Heart left ventricle (tissue), 16 donors: ENCODE measurements around the gene RASL11B. TPM values are rescaled to one million over a fixed set of nuclear protein-coding genes. Genes with fewer than 3 reads are reported as not detected.

Source experiments
- ATAC-seq, 4 donors: fragments of 200-7000 bp; cut with Tn5 transposase; one replicate each; pipeline ENCODE4 v1.9.1; 2020 to 2022; ENCODE audit warnings: moderate library complexity in 4 of 4, mild to moderate bottlenecking in 3 of 4, moderate number of reproducible peaks in 1 of 4
- DNase-seq, 5 donors: peaks; one replicate each; pipeline ENCODE4 v3.0.0-alpha.2; 2020
- H3K27ac ChIP-seq, 12 donors: fragments of 200-600 bp; sonication (generic) in 4 of 12; one replicate each; pipeline versions ENCODE4 v1.5.0 to v1.8.0; 2016 to 2022; ENCODE audit warnings: mild to moderate bottlenecking in 2 of 12
- H3K27me3 ChIP-seq, 9 donors: fragments of 200-600 bp; sonication (generic) in 2 of 9; one replicate each; pipeline versions ENCODE4 v1.5.1 to v1.8.0; 2016 to 2022; ENCODE audit warnings: mild to moderate bottlenecking in 3 of 9
- H3K36me3 ChIP-seq, 9 donors: fragments of 200-600 bp; sonication (generic) in 2 of 9; one replicate each; pipeline versions ENCODE4 v1.5.0 to v1.8.0; 2018 to 2022; ENCODE audit warnings: mild to moderate bottlenecking in 2 of 9
- H3K4me1 ChIP-seq, 12 donors: fragments of 200-600 bp; sonication (generic) in 4 of 12; one replicate each; pipeline versions ENCODE4 v1.5.0 to v1.8.0; 2016 to 2022; ENCODE audit warnings: mild to moderate bottlenecking in 3 of 12
- H3K4me3 ChIP-seq, 12 donors: fragments of 200-600 bp; sonication (generic) in 4 of 12; one replicate each; pipeline versions ENCODE4 v1.5.0 to v1.8.0; 2017 to 2022; ENCODE audit warnings: mild to moderate bottlenecking in 9 of 12, moderate library complexity in 4 of 12
- H3K9me3 ChIP-seq, 12 donors: fragments of 200-600 bp; sonication (generic) in 4 of 12; one replicate each; pipeline versions ENCODE4 v1.5.0 to v1.8.0; 2016 to 2022; ENCODE audit warnings: mild to moderate bottlenecking in 1 of 12
- CTCF ChIP-seq, 12 donors: fragments of 200-600 bp; sonication (generic) in 4 of 12; IDR thresholded peaks; one replicate each; pipeline versions ENCODE4 v1.5.0 to v1.8.0; 2018 to 2022; ENCODE audit warnings: antibody characterized with exemption in 12 of 12, mild to moderate bottlenecking in 5 of 12
- POLR2A ChIP-seq, 2 donors: fragments of 450-650 bp; IDR thresholded peaks; one replicate each; pipeline ENCODE4 v1.6.1; 2017; ENCODE audit warnings: antibody characterized with exemption in 2 of 2, mild to moderate bottlenecking in 2 of 2, moderate library complexity in 2 of 2
- WGBS, 4 donors: extraction: QIAGEN DNeasy Blood & Tissue Kit in 2 of 4; methylation state at CpG; one replicate each; pipeline versions ENCODE4 v1.1.5 to v1.1.7; 2013 to 2018; 5-methylcytosine and 5-hydroxymethylcytosine counted together
- intact Hi-C, 10 donors: fragments of 100-400 bp; cut with DNase I; formaldehyde crosslinking; loops; one replicate each; pipeline versions ENCODE4 v1.11.1 to v1.14.2; 2022
- polyA plus RNA-seq, 2 donors: library from polyadenylated mRNA; stranded (reverse); fragments of 200-250 nt; gene quantifications; one replicate each; pipeline ENCODE4 v1.2.3, GENCODE V29; 2013
- total RNA-seq, 9 donors: library from RNA; depleted of rRNA in 2 of 9; stranded (reverse); fragments of >200 nt in 2 of 9; fragmentation: NEBNext Ultra II Directional in 3 of 9; extraction: Animal tissue kit (Norgen Biotek cat#: 25700) in 3 of 9; gene quantifications; one replicate each; pipeline versions ENCODE4 v1.1.0 to v1.2.4, GENCODE V29; 2016 to 2023
- donor health status: ischemic (EF 13 %, LVEDD 7.1; RV severe dilation, severe dysfunction).
- donor health status: healthy with polysubstance abuse.
- donor health status: DM: no; HTN: yes; CAD: no.
- donor health status: DM: no; HTN: no; CAD: no.
- donor health status: ischemic (EF 25% LVEDD 6.9; RV normal size, moderate dysfunction).
- donor health status: ischemic (EF 25% LVEDD 5.7; RV mildly dilated, moderate dysfunction).
- donor health status: healthy.
- donor health status: DM: yes; HTN: yes; CAD: no.
- donor health status: ischemic (EF 35%, LVEDD 5.7; RV mildly dilated, moderate dysfunction).
- donor health status: nonischemic (EF 11% LVEDD 7.7; RV severe dilation, severe dysfunction).
- donor health status: DM: yes; HTN: yes; CAD: no.
- donor health status: PGD.
- donor health status: ischemic (EF 29% LVEDD 5.4; RV normal size, mild dysfunction).
- donor health status: nonischemic (EF 23%, LVEDD 6.1; RV moderate dilation, normal function).

RASL11B gene
- total and polyA plus RNA-seq, 11 donors = 2.7 to 16.1 (median 5.5) TPM

GRCh38 chr4:52884994-52885393 lies 22.9 kb downstream of the RASL11B start:
- Histone ChIP-seq H3K27me3 (no peaks in the 10 kb centered on the region), H3K4me1 (no peaks in the 10 kb centered on the region), H3K4me3 (no peak overlapping the region), H3K36me3 (no peaks in the 10 kb centered on the region), H3K9me3 (peaks cover 0 to 4% (median 0%) of the 10 kb centered on the region in 12 donors), H3K27ac (no peak overlapping the region)
- ATAC-seq = no peak
- TF ChIP-seq CTCF (IDR thresholded peaks at IDR 0.05) (no peak), POLR2A (IDR thresholded peaks at IDR 0.05) (no peak)
- DNase-seq = no peak
- 85 to 95% (median 91%) methylated on average over 2 of the region's 2 CpGs for WGBS, 4 donors
- intact Hi-C loops = no loop called here

GRCh38 chr4:52889354-52889753 lies 27.2 kb downstream of the RASL11B start:
- no peaks in the 10 kb centered on the region for H3K4me1 ChIP-seq
- no peak overlapping the region for H3K4me3 ChIP-seq
- DNase-seq (no peak), ATAC-seq (no peak)
- H3K36me3 ChIP-seq = no peaks in the 10 kb centered on the region
- no peak overlapping the region for H3K27ac ChIP-seq
- no peak for TF ChIP-seq CTCF (IDR thresholded peaks at IDR 0.05)
- TF ChIP-seq POLR2A (IDR thresholded peaks at IDR 0.05) = no peak
- no peaks in the 10 kb centered on the region for H3K27me3 ChIP-seq
- intact Hi-C loops = no loop called here
- peaks cover 0 to 4% (median 0%) of the 10 kb centered on the region in 12 donors for H3K9me3 ChIP-seq
- 88 to 96% (median 90%) methylated on average over 2 of the region's 2 CpGs for WGBS, 4 donors

GRCh38 chr4:52889778-52890520 lies 27.8 kb downstream of the RASL11B start:
- no peaks in the 10 kb centered on the region for H3K27me3 ChIP-seq
- WGBS, 4 donors = 78 to 87% (median 83%) methylated on average over 2 of the region's 2 CpGs
- no peak overlapping the region for H3K4me3 ChIP-seq
- no peak overlapping the region for H3K27ac ChIP-seq
- ATAC-seq (no peak), DNase-seq (no peak)
- no peak for TF ChIP-seq POLR2A (IDR thresholded peaks at IDR 0.05)
- no peak for TF ChIP-seq CTCF (IDR thresholded peaks at IDR 0.05)
- no peaks in the 10 kb centered on the region for H3K36me3 ChIP-seq
- peaks cover 0 to 4% (median 0%) of the 10 kb centered on the region in 12 donors for H3K9me3 ChIP-seq
- intact Hi-C loops = no loop called here
- H3K4me1 ChIP-seq = no peaks in the 10 kb centered on the region

- H3K27ac ChIP-seq = no peak overlapping the region
- no peaks in the 10 kb centered on the region for H3K36me3 ChIP-seq
- H3K4me3 ChIP-seq = no peak overlapping the region
- no peak for DNase-seq
- TF ChIP-seq POLR2A (IDR thresholded peaks at IDR 0.05) (no peak), CTCF (IDR thresholded peaks at IDR 0.05) (no peak)
- WGBS, 4 donors = 89 to 97% (median 94%) methylated on average over 1 of the region's 1 CpG
- no peaks in the 10 kb centered on the region for H3K27me3 ChIP-seq
- no peaks in the 10 kb centered on the region for H3K4me1 ChIP-seq
- intact Hi-C loops = no loop called here
- no peak for ATAC-seq
- peaks cover 0 to 4% (median 0%) of the 10 kb centered on the region in 12 donors for H3K9me3 ChIP-seq
Measured at GRCh38 chr4:52890521-52890791, 28.3 kb downstream of the RASL11B start.
